K562 (cell line): Measurements from ENCODE around the gene MRAS. TPM values are rescaled to one million over a fixed set of nuclear protein-coding genes. Genes with fewer than 3 reads are reported as not detected.

Experiments used
- ARID1B ChIP-seq: fragments of 450-650 bp; IDR thresholded peaks from 2 replicates; pipeline ENCODE4 v1.6.1; 2016; ENCODE audit warnings: antibody characterized with exemption, mild to moderate bottlenecking, inconsistent platforms
- CBFA2T3 ChIP-seq: fragments of 450-650 bp; IDR thresholded peaks from 2 replicates; pipeline ENCODE4 v1.6.1; 2017
- CTBP1 ChIP-seq: fragments of 450-650 bp; IDR thresholded peaks from 2 replicates; pipeline ENCODE4 v1.6.1; 2016; ENCODE audit warnings: borderline replicate concordance
- EHMT2 ChIP-seq: fragments of 450-650 bp; IDR thresholded peaks from 2 replicates; pipeline ENCODE4 v1.6.1; 2018; ENCODE audit warnings: antibody characterized with exemption
- FOXJ2 ChIP-seq: fragments of 200-800 bp; sonication (Bioruptor generic); IDR thresholded peaks from 2 replicates; pipeline ENCODE4 v1.6.1; 2016; ENCODE audit warnings: missing genetic modification characterization, missing compliant biosample characterization
- KDM1A ChIP-seq, 2 experiments: fragments of 450-650 bp; IDR thresholded peaks; 2 replicates each; pipeline ENCODE4 v1.6.1; 2016; ENCODE audit warnings: mild to moderate bottlenecking in 2 of 2
- LEF1 ChIP-seq: fragments of 450-650 bp; IDR thresholded peaks from 2 replicates; pipeline ENCODE4 v1.6.1; 2016; ENCODE audit warnings: mild to moderate bottlenecking
- NCOR1 ChIP-seq: fragments of 450-650 bp; IDR thresholded peaks from 2 replicates; pipeline ENCODE4 v1.6.1; 2016; ENCODE audit warnings: mild to moderate bottlenecking, moderate library complexity
- SMARCA4 ChIP-seq: fragments of 450-650 bp; IDR thresholded peaks from 2 replicates; pipeline ENCODE4 v1.6.1; 2016
- SMARCE1 ChIP-seq: fragments of 450-650 bp; IDR thresholded peaks from 2 replicates; pipeline ENCODE4 v1.7.1; 2016; ENCODE audit warnings: mild to moderate bottlenecking
- polyA plus RNA-seq, 8 experiments: library from polyadenylated mRNA; depleted of rRNA in 4 of 8; stranded (reverse) in 5 of 8; unstranded in 3 of 8; fragments of >200 nt; fragmentation: Nextera tagmentation in 2 of 8; fragmentation: Illumina TruSeq in 1 of 8; extraction: Ambion mirVana in 2 of 8; extraction: Trizol in 1 of 8; gene quantifications; 2 replicates each; pipeline versions ENCODE4 v1.2.1 to v1.2.3, GENCODE V29; 2011 to 2014; ENCODE audit warnings: inconsistent platforms in 1 of 8, missing spikeins in 1 of 8
- total RNA-seq, 7 experiments: library from RNA; depleted of rRNA in 6 of 7; stranded (reverse); fragments of >200 nt in 6 of 7; fragmentation: Illumina TruSeq in 2 of 7; extraction: Trizol in 2 of 7; gene quantifications; 2 replicates each; pipeline versions ENCODE4 v1.2.1 to v1.2.3, GENCODE V29; 2011 to 2021; ENCODE audit warnings: low replicate concordance in 1 of 7
- TF ChIP-seq, protein P1 (sequence below): sonication (generic); IDR thresholded peaks from 2 replicates; pipeline ENCODE4 v1.6.1; 2016
- TF ChIP-seq, protein P2 (sequence below): sonication (generic); formaldehyde crosslinking; IDR thresholded peaks from 2 replicates; pipeline ENCODE4 v1.8.0; 2022; ENCODE audit warnings: mild to moderate bottlenecking, missing genetic modification reagents

The MRAS gene
- total and polyA plus RNA-seq, 9 of the 15 experiments (the other 6 are each of a cell fraction or from before 2014, with no cell fraction given), result 1.5 to 10.0 (median 5.0) TPM

DNA sequence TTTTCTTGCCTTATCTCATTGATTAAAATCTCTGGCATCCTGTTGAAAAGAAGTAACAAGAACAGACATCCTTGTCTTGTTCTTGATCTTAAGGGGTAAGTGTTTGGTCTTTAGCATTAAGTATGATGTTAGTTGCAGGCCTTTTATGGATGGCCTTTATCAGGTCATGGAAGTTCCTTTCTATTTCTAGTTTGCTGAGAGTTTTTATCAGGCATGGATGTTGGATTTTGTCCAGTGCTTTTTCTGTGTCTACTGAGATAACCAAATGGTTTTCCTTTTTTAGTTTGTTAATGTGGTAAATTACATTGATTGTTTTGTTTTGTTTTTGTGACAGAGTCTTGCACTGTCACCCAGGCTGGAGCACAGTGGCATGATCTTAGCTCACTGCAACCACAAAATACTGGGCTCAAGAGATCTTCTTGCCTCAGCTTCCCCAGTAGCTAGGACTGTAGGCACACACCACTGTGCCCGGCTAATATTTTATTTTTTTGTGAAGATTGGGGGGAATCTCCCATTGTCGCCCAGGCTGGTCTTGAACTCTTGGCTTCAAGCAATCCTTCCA, 26.3 kb downstream of the MRAS start (continued):
- TF ChIP-seq SMARCA4 (peak; percentile 37; the same call in 1 of the 2 replicates), KDM1A (IDR thresholded peaks at IDR 0.05) (peak; percentile 10 to 33; a peak in 1 of 4 replicates), CBFA2T3 (peak; percentile 53), LEF1 (no peak), ARID1B (peak; percentile 56), CTBP1 (peak; percentile 16; the same call in 1 of the 2 replicates), EHMT2 (no peak), FOXJ2 (tag) (peak; percentile 56; the same call in 1 of the 2 replicates), NCOR1 (peak; percentile 32; the same call in 1 of the 2 replicates), SMARCE1 (peak; percentile 44; the same call in 1 of the 2 replicates)
- TF ChIP-seq, protein P1, sequence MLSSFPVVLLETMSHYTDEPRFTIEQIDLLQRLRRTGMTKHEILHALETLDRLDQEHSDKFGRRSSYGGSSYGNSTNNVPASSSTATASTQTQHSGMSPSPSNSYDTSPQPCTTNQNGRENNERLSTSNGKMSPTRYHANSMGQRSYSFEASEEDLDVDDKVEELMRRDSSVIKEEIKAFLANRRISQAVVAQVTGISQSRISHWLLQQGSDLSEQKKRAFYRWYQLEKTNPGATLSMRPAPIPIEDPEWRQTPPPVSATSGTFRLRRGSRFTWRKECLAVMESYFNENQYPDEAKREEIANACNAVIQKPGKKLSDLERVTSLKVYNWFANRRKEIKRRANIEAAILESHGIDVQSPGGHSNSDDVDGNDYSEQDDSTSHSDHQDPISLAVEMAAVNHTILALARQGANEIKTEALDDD, result no peak
- TF ChIP-seq, protein P2, sequence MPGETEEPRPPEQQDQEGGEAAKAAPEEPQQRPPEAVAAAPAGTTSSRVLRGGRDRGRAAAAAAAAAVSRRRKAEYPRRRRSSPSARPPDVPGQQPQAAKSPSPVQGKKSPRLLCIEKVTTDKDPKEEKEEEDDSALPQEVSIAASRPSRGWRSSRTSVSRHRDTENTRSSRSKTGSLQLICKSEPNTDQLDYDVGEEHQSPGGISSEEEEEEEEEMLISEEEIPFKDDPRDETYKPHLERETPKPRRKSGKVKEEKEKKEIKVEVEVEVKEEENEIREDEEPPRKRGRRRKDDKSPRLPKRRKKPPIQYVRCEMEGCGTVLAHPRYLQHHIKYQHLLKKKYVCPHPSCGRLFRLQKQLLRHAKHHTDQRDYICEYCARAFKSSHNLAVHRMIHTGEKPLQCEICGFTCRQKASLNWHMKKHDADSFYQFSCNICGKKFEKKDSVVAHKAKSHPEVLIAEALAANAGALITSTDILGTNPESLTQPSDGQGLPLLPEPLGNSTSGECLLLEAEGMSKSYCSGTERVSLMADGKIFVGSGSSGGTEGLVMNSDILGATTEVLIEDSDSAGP (CRISPR knock-in tag), result no peak
